ENCODE measurements around the gene MARCHF2. TPM values are rescaled to one million over a fixed set of nuclear protein-coding genes. Genes with fewer than 3 reads are reported as not detected.
"Not testable (repeated sequence)": the region's sequence is repeated elsewhere in the genome, so short reads cannot be mapped to it uniquely, and the experiment has no call there.

The MARCHF2 gene
- total and polyA plus RNA-seq, 12 donors = 49.2 to 104 (median 84.5) TPM

DNA sequence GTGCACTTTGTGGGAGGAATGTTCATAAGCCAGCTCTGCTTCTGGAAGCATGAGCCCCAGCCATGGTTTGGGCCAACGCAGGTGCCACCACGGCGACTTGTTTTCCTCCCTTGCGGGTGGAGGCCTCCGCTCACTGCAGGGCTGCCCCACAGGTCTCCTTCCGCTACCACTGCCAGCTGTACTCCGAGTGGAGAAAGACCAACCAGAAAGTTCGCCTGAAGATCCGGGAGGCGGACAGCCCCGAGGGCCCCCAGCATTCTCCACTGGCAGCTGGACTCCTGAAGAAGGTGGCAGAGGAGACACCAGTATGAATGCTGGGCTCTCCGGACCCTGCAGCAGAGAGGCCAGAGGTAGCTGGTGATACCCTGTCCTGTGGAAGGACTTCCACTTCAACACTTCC, 25.1 kb downstream of the MARCHF2 start:
- DNase-seq = no peak
- TF ChIP-seq CTCF (IDR thresholded peaks at IDR 0.05) = no peak
- Histone ChIP-seq H3K27me3 (no peaks in the 10 kb centered on the region), H3K9me3 (no peaks in the 10 kb centered on the region), H3K36me3 (peaks cover 0 to 63% (median 13%) of the 10 kb centered on the region in 9 donors), H3K4me3 (no peak overlapping the region), H3K4me1 (peaks cover 0 to 24% (median 7%) of the 10 kb centered on the region in 9 donors), H3K27ac (no peak overlapping the region)
- intact Hi-C loops (cut with DNase I) = no loop called here
- 96 to 97% methylated on average over 12 of the region's 12 CpGs for WGBS, 2 donors
- no peak for ATAC-seq

- H3K4me3 ChIP-seq = no peak overlapping the region
- H3K27ac ChIP-seq = no peak overlapping the region
- DNase-seq (no peak), ATAC-seq (no peak)
- H3K4me1 ChIP-seq = peaks cover 10 to 27% (median 16%) of the 10 kb centered on the region in 9 donors
- H3K36me3 ChIP-seq = peaks cover 0 to 48% (median 13%) of the 10 kb centered on the region in 9 donors
- intact Hi-C loops (cut with DNase I) = loop anchor here in 2 of 10 donors (5.0 to 10.0 kb wide), 2 partner anchors 50 to 63 kb away; partner anchors contain the start of genes PRAM1 (in 1 of the 2) and RAB11B (in 1 of the 2)
- no peaks in the 10 kb centered on the region for H3K9me3 ChIP-seq
- no peaks in the 10 kb centered on the region for H3K27me3 ChIP-seq
- no peak for TF ChIP-seq CTCF (IDR thresholded peaks at IDR 0.05)
- 88 to 92% methylated on average over 6 of the region's 6 CpGs for WGBS, 2 donors
These were observed 28.8 kb downstream of the MARCHF2 start for GRCh38 chr19:8441725-8442544.

DNA sequence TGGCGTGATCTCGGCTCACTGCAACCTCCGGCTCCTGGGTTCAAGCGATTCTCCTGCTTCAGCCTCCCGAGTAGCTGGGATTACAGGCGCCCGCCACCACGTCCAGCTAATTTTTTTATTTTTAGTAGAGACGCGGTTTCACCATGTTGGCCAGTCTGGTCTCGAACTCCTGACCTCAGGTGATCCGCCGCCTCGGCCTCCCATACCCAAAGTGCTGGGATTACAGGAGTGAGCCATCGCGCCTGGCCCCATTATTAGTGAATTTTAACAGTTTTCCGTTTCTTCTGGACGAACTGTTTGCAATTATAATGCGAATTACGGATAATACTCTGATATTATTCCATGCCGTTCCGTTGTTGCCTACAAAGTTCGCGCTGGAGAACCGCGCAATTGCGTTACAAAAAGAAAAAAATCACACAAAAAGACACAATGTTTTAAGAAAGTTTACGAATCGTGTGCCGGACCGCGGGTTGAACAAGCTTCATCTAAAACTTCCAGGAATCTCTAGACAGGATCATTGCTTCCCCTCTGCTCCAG, 31.1 kb downstream of the MARCHF2 start:
- H3K36me3 ChIP-seq = peaks cover 0 to 36% (median 0%) of the 10 kb centered on the region in 9 donors
- DNase-seq, ATAC-seq, H3K27me3 ChIP-seq, H3K9me3 ChIP-seq: not testable (repeated sequence)
- intact Hi-C loops (cut with DNase I) = loop anchor here in 2 of 10 donors (2.0 to 10.0 kb wide), 3 partner anchors 31 to 61 kb away; partner anchors contain the start of genes MARCHF2 (in 1 of the 2), PRAM1 (in 1 of the 2) and RAB11B (in 1 of the 2)
- WGBS, 2 donors = 30 to 31% methylated on average over 32 of the region's 32 CpGs
- H3K27ac ChIP-seq = peak overlapping the region in 9 of 10 donors; percentile 92 to 99 (median 97)
- H3K4me3 ChIP-seq = peak overlapping the region; percentile 81 to 99 (median 90)
- peaks cover 21 to 45% (median 38%) of the 10 kb centered on the region in 9 donors for H3K4me1 ChIP-seq

GRCh38 chr19:8444677-8445487, 31.8 kb downstream of the MARCHF2 start, which contains the start of gene HNRNPM:
Gene HNRNPM (plus strand): TSS chr19:8444975. CDS start chr19:8444999, 24 bp downstream.
- Histone ChIP-seq H3K27ac (peak within 1 kb of the TSS; percentile 90 to 99 (median 97)), H3K36me3 (peaks cover 0 to 30% (median 0%) of the 10 kb centered on the region in 9 donors), H3K9me3 (no peaks in the 10 kb centered on the region), H3K4me3 (peak within 1 kb of the TSS; percentile 81 to 99 (median 90)), H3K27me3 (no peaks in the 10 kb centered on the region), H3K4me1 (peaks cover 23 to 48% (median 42%) of the 10 kb centered on the region in 9 donors)
- WGBS, 2 donors = 0% methylated on average over 82 to 93 of the region's 93 CpGs
- peak; percentile 98 to 100 (median 99) for ATAC-seq
- peak; percentile 99 to 100 for DNase-seq
- no peak for TF ChIP-seq CTCF (IDR thresholded peaks at IDR 0.05)
- intact Hi-C loops (cut with DNase I) = loop anchor here in 4 of 10 donors (2.0 to 10.0 kb wide), 4 partner anchors 32 to 60 kb away; partner anchors contain the start of genes MARCHF2 (in 3 of the 4), PRAM1 (in 1 of the 4) and RAB11B (in 1 of the 4)

All from heart right ventricle (tissue), 16 donors.